SKM-1 (cell line): ENCODE data around the gene PRMT2.
"Not testable (repeated sequence)": the region's sequence is repeated elsewhere in the genome, so short reads cannot be mapped to it uniquely, and the experiment has no call there.

Experiments used
- DNase-seq: peaks from one replicate; lab custom pipeline; 2025; ENCODE audit not compliant: unreplicated experiment; lab: John Stamatoyannopoulos, UW

PRMT2 gene

GRCh38 chr21:46617267-46618051 lies 18.0 kb upstream of the PRMT2 start:
- DNase-seq = no peak

GRCh38 chr21:46618738-46619379 lies 16.6 kb upstream of the PRMT2 start:
- DNase-seq = no peak

GRCh38 chr21:46619846-46620245 lies 15.6 kb upstream of the PRMT2 start:
- no peak for DNase-seq

- DNase-seq = no peak
These were observed 14.6 kb upstream of the PRMT2 start for GRCh38 chr21:46620846-46621245.

- no peak for DNase-seq
These were observed 13.9 kb upstream of the PRMT2 start for GRCh38 chr21:46621457-46622182.

- DNase-seq = peak; percentile 89
These were observed 13.2 kb upstream of the PRMT2 start for GRCh38 chr21:46622226-46622625.

- DNase-seq = no peak
These were observed 11.4 kb upstream of the PRMT2 start for GRCh38 chr21:46624050-46624449.

GRCh38 chr21:46625759-46626158 lies 9.7 kb upstream of the PRMT2 start:
- DNase-seq = no peak

- no peak for DNase-seq
These were observed 8.9 kb upstream of the PRMT2 start for GRCh38 chr21:46626536-46626935.

GRCh38 chr21:46626975-46627501 lies 8.4 kb upstream of the PRMT2 start:
- DNase-seq = no peak

GRCh38 chr21:46627726-46628125 lies 7.7 kb upstream of the PRMT2 start:
- no peak for DNase-seq

- no peak for DNase-seq
These were observed 6.6 kb upstream of the PRMT2 start for GRCh38 chr21:46628868-46629267.

GRCh38 chr21:46630915-46631314 lies 4.6 kb upstream of the PRMT2 start:
- DNase-seq = not testable (repeated sequence)

- no peak for DNase-seq
These were observed 1.9 kb upstream of the PRMT2 start for GRCh38 chr21:46633566-46633965.

GRCh38 chr21:46634427-46634826 lies 1.0 kb upstream of the PRMT2 start:
- no peak for DNase-seq

GRCh38 chr21:46634966-46635323 lies 529 bp upstream of the PRMT2 start:
- DNase-seq = peak; percentile 58

- DNase-seq = no peak
These were observed 673 bp downstream of the PRMT2 start for GRCh38 chr21:46636181-46636512.

GRCh38 chr21:46636550-46637285 lies 1.2 kb downstream of the PRMT2 start:
- no peak for DNase-seq

GRCh38 chr21:46637952-46638746 lies 2.7 kb downstream of the PRMT2 start:
- no peak for DNase-seq
